H1 (cell line): Measurements from ENCODE around the gene MRPL52. TPM values are rescaled to one million over a fixed set of nuclear protein-coding genes. Genes with fewer than 3 reads are reported as not detected.

Experiments
- CTCF ChIA-PET: fragments of 300-600 bp; sonication (Branson Sonifier 250); formaldehyde crosslinking; loops from one replicate; lab custom pipeline; 2021; ENCODE audit not compliant: partially characterized antibody; lab: Charles Lee
- POLR2A ChIA-PET: fragments of 300-600 bp; sonication (Branson Sonifier 250); formaldehyde crosslinking; loops from one replicate; lab custom pipeline; 2021; ENCODE audit warnings: inconsistent platforms; ENCODE audit not compliant: partially characterized antibody; lab: Charles Lee
- DNase-seq, 2 experiments: peaks; one replicate each; pipeline versions ENCODE4 v3.0.0 to v3.0.0-alpha.2; 2010 to 2022; ENCODE audit warnings: low spot score in 2 of 2, low read depth in 1 of 2, mixed read lengths in 1 of 2
- FAIRE-seq: peaks from 2 replicates; lab custom pipeline; 2011; peaks lifted over from hg19 to GRCh38; lab: Jason Lieb, UNC
- H2AFZ ChIP-seq: 2 replicates; pipeline ENCODE4 v1.8.1; 2012; ENCODE audit warnings: low read length, inconsistent platforms
- H2AK5ac ChIP-seq: 2 replicates; pipeline ENCODE4 v1.6.1; 2013; ENCODE audit warnings: low read depth, low read length
- H2BK120ac ChIP-seq: replicated peaks from 2 replicates; pipeline ENCODE3; 2013; ENCODE audit warnings: low read depth, low read length, inconsistent platforms
- H2BK12ac ChIP-seq: 2 replicates; pipeline ENCODE4 v1.6.1; 2013; ENCODE audit warnings: low read depth, low read length
- H2BK15ac ChIP-seq: 2 replicates; pipeline ENCODE4 v1.6.1; 2013; ENCODE audit warnings: low read length
- H2BK20ac ChIP-seq: 2 replicates; pipeline ENCODE4 v1.6.1; 2013; ENCODE audit warnings: low read length
- H2BK5ac ChIP-seq: 2 replicates; pipeline ENCODE4 v1.6.1; 2013; ENCODE audit warnings: low read depth, low read length
- H3K14ac ChIP-seq: 2 replicates; pipeline ENCODE4 v1.6.1; 2013; ENCODE audit warnings: inconsistent platforms; ENCODE audit not compliant: insufficient read length
- H3K18ac ChIP-seq: 2 replicates; pipeline ENCODE4 v1.6.1; 2013; ENCODE audit warnings: low read length; ENCODE audit errors: extremely low read depth
- H3K23ac ChIP-seq: 2 replicates; pipeline ENCODE4 v1.6.1; 2013; ENCODE audit warnings: inconsistent platforms; ENCODE audit not compliant: insufficient read length
- H3K23me2 ChIP-seq: 2 replicates; pipeline ENCODE4 v1.6.1; 2013; ENCODE audit warnings: low read depth, low read length
- H3K27ac ChIP-seq: 2 replicates; pipeline ENCODE4 v1.6.1; 2011; ENCODE audit warnings: low read depth, low read length, inconsistent platforms
- H3K27me3 ChIP-seq, 4 experiments: replicated peaks in 1 of 4; 1 replicate in 1 of 4; 2 replicates in 3 of 4; pipeline versions ENCODE4 v1.6.1 to v1.8.1; 2011 to 2013; ENCODE audit warnings: low read length in 3 of 4, mild to moderate bottlenecking in 3 of 4, inconsistent platforms in 2 of 4, mixed read lengths in 2 of 4, moderate library complexity in 1 of 4; ENCODE audit not compliant: control insufficient read depth in 3 of 4, insufficient read depth in 3 of 4; ENCODE audit errors: extremely low read depth in 1 of 4
- H3K36me3 ChIP-seq, 4 experiments: 2 replicates each; pipeline versions ENCODE4 v1.6.1 to v1.8.1; 2011 to 2013; ENCODE audit warnings: mild to moderate bottlenecking in 4 of 4, low read length in 3 of 4, moderate library complexity in 2 of 4, control low read depth in 1 of 4, inconsistent platforms in 1 of 4; ENCODE audit not compliant: insufficient read depth in 4 of 4, control insufficient read depth in 2 of 4
- H3K4ac ChIP-seq: replicated peaks from 2 replicates; pipeline ENCODE3; 2013; ENCODE audit warnings: low read length, low read depth, mixed read lengths, inconsistent platforms; ENCODE audit not compliant: insufficient read length
- H3K4me1 ChIP-seq, 4 experiments: replicated peaks in 1 of 4; 1 replicate in 1 of 4; 2 replicates in 3 of 4; pipeline versions ENCODE4 v1.6.1 to v1.8.1; 2011 to 2013; ENCODE audit warnings: low read length in 3 of 4, inconsistent platforms in 2 of 4, mixed read lengths in 1 of 4; ENCODE audit not compliant: insufficient read depth in 4 of 4, control insufficient read depth in 3 of 4
- H3K4me2 ChIP-seq, 2 experiments: 2 replicates each; pipeline versions ENCODE4 v1.6.1 to v1.8.1; 2011 to 2013; ENCODE audit warnings: low read depth in 2 of 2, low read length in 2 of 2, control low read depth in 1 of 2, inconsistent platforms in 1 of 2, mild to moderate bottlenecking in 1 of 2; ENCODE audit not compliant: insufficient read depth in 1 of 2
- H3K4me3 ChIP-seq, 4 experiments: fragments of 200-600, 300-600 bp in 1 of 4; sonication (generic), shearing (Covaris generic), sonication (Bioruptor Twin) in 1 of 4; 2 replicates each; pipeline versions ENCODE4 v1.5.1 to v1.8.1; 2011 to 2016; ENCODE audit warnings: low read length in 4 of 4, low read depth in 3 of 4, control low read depth in 2 of 4, inconsistent platforms in 2 of 4, mild to moderate bottlenecking in 2 of 4, mixed read lengths in 1 of 4, moderate library complexity in 1 of 4; ENCODE audit not compliant: insufficient read depth in 2 of 4; ENCODE audit errors: extremely low read depth in 1 of 4
- H3K56ac ChIP-seq: replicated peaks from 2 replicates; pipeline ENCODE3; 2013; ENCODE audit warnings: low read depth, mild to moderate bottlenecking, mixed read lengths, low read length, inconsistent platforms; ENCODE audit not compliant: insufficient read length
- H3K79me1 ChIP-seq: 2 replicates; pipeline ENCODE4 v1.6.1; 2013; ENCODE audit warnings: low read depth, low read length, control low read depth
- H3K79me2 ChIP-seq, 2 experiments: 2 replicates each; pipeline versions ENCODE4 v1.6.1 to v1.8.1; 2012 to 2013; ENCODE audit warnings: low read length in 2 of 2, mild to moderate bottlenecking in 2 of 2, inconsistent platforms in 1 of 2; ENCODE audit not compliant: insufficient read depth in 2 of 2, control insufficient read depth in 1 of 2
- H3K9ac ChIP-seq, 4 experiments: replicated peaks in 1 of 4; 1 replicate in 1 of 4; 2 replicates in 3 of 4; pipeline versions ENCODE4 v1.6.1 to v1.8.1; 2011 to 2013; ENCODE audit warnings: low read depth in 3 of 4, low read length in 3 of 4, control low read depth in 2 of 4, mild to moderate bottlenecking in 2 of 4, moderate library complexity in 2 of 4, inconsistent platforms in 1 of 4; ENCODE audit errors: extremely low read depth in 1 of 4
- H3K9me3 ChIP-seq, 2 experiments: 2 replicates each; pipeline versions ENCODE4 v1.6.1 to v1.8.1; 2012 to 2013; ENCODE audit warnings: mild to moderate bottlenecking in 2 of 2, moderate library complexity in 2 of 2, control low read depth in 1 of 2, inconsistent platforms in 1 of 2, low read depth in 1 of 2, low read length in 1 of 2, mixed read lengths in 1 of 2; ENCODE audit not compliant: insufficient read depth in 2 of 2
- H4K20me1 ChIP-seq, 2 experiments: replicated peaks in 1 of 2; 2 replicates each; pipeline versions ENCODE3 to v1.8.1; 2011 to 2013; ENCODE audit warnings: inconsistent platforms in 2 of 2, low read length in 2 of 2, mild to moderate bottlenecking in 1 of 2; ENCODE audit not compliant: insufficient read depth in 2 of 2, control insufficient read depth in 1 of 2
- H4K5ac ChIP-seq: 2 replicates; pipeline ENCODE4 v1.6.1; 2013; ENCODE audit warnings: low read length, low read depth, mixed read lengths, inconsistent platforms; ENCODE audit not compliant: insufficient read length
- H4K8ac ChIP-seq: 2 replicates; pipeline ENCODE4 v1.8.0; 2013; ENCODE audit warnings: mild to moderate bottlenecking, moderate library complexity, low read length, inconsistent platforms; ENCODE audit not compliant: insufficient read depth; ENCODE audit errors: extremely low read depth
- H4K91ac ChIP-seq: replicated peaks from 2 replicates; pipeline ENCODE3; 2013; ENCODE audit warnings: low read length, mixed read lengths, inconsistent platforms; ENCODE audit not compliant: insufficient read length
- BCL11A ChIP-seq, 2 experiments: IDR thresholded peaks; one replicate each; pipeline ENCODE4 v1.6.1; 2011; ENCODE audit warnings: low read depth in 2 of 2, low read length in 2 of 2, mild to moderate bottlenecking in 2 of 2
- CEBPB ChIP-seq: IDR thresholded peaks from 2 replicates; pipeline ENCODE4 v1.6.1; 2012; ENCODE audit warnings: low read depth, low read length
- RAD21 ChIP-seq, 2 experiments: IDR thresholded peaks in 1 of 2; conservative IDR thresholded peaks in 1 of 2; 2 replicates each; pipeline ENCODE4 v1.6.1; 2011; ENCODE audit warnings: low read depth in 2 of 2, low read length in 2 of 2, improper control_type of control experiment in 1 of 2, inconsistent platforms in 1 of 2, mild to moderate bottlenecking in 1 of 2, moderate library complexity in 1 of 2
- WGBS, 2 experiments: shearing (Covaris generic) in 1 of 2; methylation state at CpG; one replicate each; pipeline versions ENCODE4 v1.1.6 to v1.1.7; 2013 to 2015; ENCODE audit warnings: low lambda C conversion rate in 2 of 2, mixed read lengths in 2 of 2, inconsistent platforms in 1 of 2, low coverage in 1 of 2, missing lambda C conversion rate in 1 of 2; ENCODE audit not compliant: insufficient replicate concordance in 2 of 2, insufficient coverage in 1 of 2, insufficient read length in 1 of 2; ENCODE audit errors: extremely low coverage in 1 of 2, missing lambda C conversion rate in 1 of 2; 5-methylcytosine and 5-hydroxymethylcytosine counted together
- polyA plus RNA-seq, 7 experiments: library from polyadenylated mRNA; depleted of rRNA in 3 of 7; stranded (reverse) in 5 of 7; unstranded in 2 of 7; fragments of >200 nt in 5 of 7; fragments of 200-250 nt in 2 of 7; gene quantifications; 1 replicate in 5 of 7; 2 replicates in 1 of 7; 4 replicates in 1 of 7; pipeline versions ENCODE4 v1.2.1 to v1.2.3, GENCODE V29; 2011 to 2013; ENCODE audit warnings: missing spikeins in 2 of 7, mixed read lengths in 2 of 7
- total RNA-seq: library from RNA; stranded (reverse); fragmentation: NEBNext Ultra II Directional; extraction: Animal tissue kit (Norgen Biotek cat#: 25700); gene quantifications from 2 replicates; pipeline ENCODE4 v1.2.1, GENCODE V29; 2021

Gene MRPL52
- total and polyA plus RNA-seq, 2 of the 8 experiments (the other 6 are each of a cell fraction or from before 2014, with no cell fraction given) = 70.5 to 176 TPM

GRCh38 chr14:22812744-22813143, 16.9 kb upstream of the MRPL52 start:
- CTCF ChIA-PET = interaction anchor here (0.6 to 53.1 kb wide), 19 partner anchors 9 to 1446 kb away, joined by 3 to 1562 read pairs (median 4); partner anchors contain the start of genes LRP10, MMP14, OXA1L and REM2
- TF ChIP-seq CEBPB = no peak
- TF ChIP-seq BCL11A (IDR thresholded peaks at IDR 0.05; ENCODE audit: low read depth in 2 of 2, low read length in 2 of 2) = no peak
- TF ChIP-seq RAD21 (IDR thresholded peaks at IDR 0.05 in 1 of 2, conservative IDR thresholded peaks at IDR 0.05 in 1 of 2; ENCODE audit: low read depth in 2 of 2, low read length in 2 of 2) = peak; percentile 27 to 31; a peak in 2 of 4 replicates

More at GRCh38 chr14:22812744-22813143, 16.9 kb upstream of the MRPL52 start:
- FAIRE-seq (no peak), DNase-seq (peak in 1 of 2 experiments; percentile 58)
- H3K27ac ChIP-seq = no peak overlapping the region
- no peaks in the 10 kb centered on the region for H3K9me3 ChIP-seq
- H2AFZ ChIP-seq = 0 out of 2 replicates have a peak overlapping the region, but pooled peaks have one; percentile 29
- H3K56ac ChIP-seq = peak overlapping the region; percentile 42
- H3K23me2 ChIP-seq = no peaks in the 10 kb centered on the region; the same call in 1 of the 2 replicates
- H2AK5ac ChIP-seq = no peak overlapping the region
- POLR2A ChIA-PET = interaction anchor here (0.8 to 2.7 kb wide), 6 partner anchors 10 to 35 kb away, joined by 3 to 20 read pairs (median 4); no protein-coding TSS in a partner anchor
- no peak overlapping the region for H2BK15ac ChIP-seq
- peak overlapping the region in 1 of 2 experiments; percentile 38; a peak in 2 of 4 replicates for H3K4me2 ChIP-seq
- H3K23ac ChIP-seq = no peak overlapping the region
- H3K4me1 ChIP-seq = peaks cover 5 to 16% (median 11%) of the 10 kb centered on the region in 4 experiments
- H2BK5ac ChIP-seq = no peak overlapping the region; the same call in 1 of the 2 replicates
- no peak overlapping the region for H2BK20ac ChIP-seq
- WGBS, 2 experiments = 77% methylated on average over 4 of the region's 4 CpGs; no CpG with 5 or more reads in 1 of the 2 experiments
- no peak overlapping the region for H4K91ac ChIP-seq
- no peaks in the 10 kb centered on the region for H3K79me2 ChIP-seq
- H3K79me1 ChIP-seq = no peaks in the 10 kb centered on the region
- H3K18ac ChIP-seq = no peak overlapping the region
- H3K9ac ChIP-seq = no peak overlapping the region
- H2BK12ac ChIP-seq = no peak overlapping the region
- no peaks in the 10 kb centered on the region for H3K27me3 ChIP-seq
- no peaks in the 10 kb centered on the region for H4K20me1 ChIP-seq
- no peak overlapping the region for H3K14ac ChIP-seq
- H3K4ac ChIP-seq = no peak overlapping the region
- H2BK120ac ChIP-seq = no peak overlapping the region
- no peak overlapping the region for H3K4me3 ChIP-seq
- no peaks in the 10 kb centered on the region for H3K36me3 ChIP-seq
- H4K8ac ChIP-seq = no peak overlapping the region
- H4K5ac ChIP-seq = no peak overlapping the region
